Measurements from ENCODE around the gene KCTD1. TPM values are rescaled to one million over a fixed set of nuclear protein-coding genes. Genes with fewer than 3 reads are reported as not detected.

The KCTD1 gene
- total RNA-seq, 3 donors from 2014 or later (not counting 1 experiment from before 2014, with no cell fraction given): 3.8 to 5.8 (median 5.7) TPM

- no peak overlapping the region for H3K4me3 Mint-ChIP-seq
- H3K9me3 Mint-ChIP-seq: no peaks in the 10 kb centered on the region
- intact Hi-C loops (cut with micrococcal nuclease): no loop called here
- TF ChIP-seq CTCF (IDR thresholded peaks at IDR 0.05): no peak
- no peak overlapping the region for H3K27ac ChIP-seq (ENCODE audit: low read length)
- no peak for DNase-seq
- H3K4me1 ChIP-seq (ENCODE audit: control insufficient read depth, insufficient read depth, low read length): no peaks in the 10 kb centered on the region
- H3K4me3 ChIP-seq (ENCODE audit: low read length): no peak overlapping the region
- peaks cover 0 to 6% of the 10 kb centered on the region in 2 donors for H3K4me1 Mint-ChIP-seq
- no peak overlapping the region for H3K27ac Mint-ChIP-seq
- H3K27me3 ChIP-seq (ENCODE audit: control insufficient read depth, insufficient read depth, low read length): no peaks in the 10 kb centered on the region
- H3K36me3 ChIP-seq (ENCODE audit: control insufficient read depth, insufficient read depth, low read length): no peaks in the 10 kb centered on the region
- no peaks in the 10 kb centered on the region for H3K9me3 ChIP-seq (ENCODE audit: control insufficient read depth, insufficient read depth, low read length)
- H3K36me3 Mint-ChIP-seq: no peaks in the 10 kb centered on the region
- H3K27me3 Mint-ChIP-seq (ENCODE audit: low read depth in 2 of 2): no peaks in the 10 kb centered on the region
- no peak for ATAC-seq
- 100% methylated on average over 1 of the region's 4 CpGs for WGBS (ENCODE audit: insufficient coverage)
These were observed 11.7 kb downstream of the KCTD1 start for GRCh38 chr18:26536664-26537063.

- H3K36me3 Mint-ChIP-seq: no peaks in the 10 kb centered on the region
- WGBS (ENCODE audit: insufficient coverage): 63% methylated on average over 1 of the region's 1 CpG
These were observed 12.3 kb downstream of the KCTD1 start for GRCh38 chr18:26536032-26536431.

GRCh38 chr18:26535630-26536029 is 12.7 kb downstream of the KCTD1 start:
- no peak overlapping the region for H3K27ac Mint-ChIP-seq
- H3K36me3 ChIP-seq (ENCODE audit: control insufficient read depth, insufficient read depth, low read length): no peaks in the 10 kb centered on the region
- intact Hi-C loops (cut with micrococcal nuclease): no loop called here
- no peaks in the 10 kb centered on the region for H3K9me3 Mint-ChIP-seq
- H3K27ac ChIP-seq (ENCODE audit: low read length): no peak overlapping the region
- no peaks in the 10 kb centered on the region for H3K27me3 Mint-ChIP-seq (ENCODE audit: low read depth in 2 of 2)
- H3K4me1 ChIP-seq (ENCODE audit: control insufficient read depth, insufficient read depth, low read length): no peaks in the 10 kb centered on the region
- H3K4me3 ChIP-seq (ENCODE audit: low read length): no peak overlapping the region
- TF ChIP-seq CTCF (IDR thresholded peaks at IDR 0.05): no peak
- H3K27me3 ChIP-seq (ENCODE audit: control insufficient read depth, insufficient read depth, low read length): no peaks in the 10 kb centered on the region
- no peaks in the 10 kb centered on the region for H3K36me3 Mint-ChIP-seq
- no peak for ATAC-seq
- no peaks in the 10 kb centered on the region for H3K9me3 ChIP-seq (ENCODE audit: control insufficient read depth, insufficient read depth, low read length)
- peaks cover 0 to 6% of the 10 kb centered on the region in 2 donors for H3K4me1 Mint-ChIP-seq
- no peak for DNase-seq
- H3K4me3 Mint-ChIP-seq: no peak overlapping the region

More at GRCh38 chr18:26536032-26536431, 12.3 kb downstream of the KCTD1 start:
- H3K27me3 ChIP-seq (ENCODE audit: control insufficient read depth, insufficient read depth, low read length): no peaks in the 10 kb centered on the region
- DNase-seq: no peak
- H3K4me3 ChIP-seq (ENCODE audit: low read length): no peak overlapping the region
- Mint-ChIP-seq H3K27me3 (ENCODE audit: low read depth in 2 of 2) (no peaks in the 10 kb centered on the region), H3K4me1 (peaks cover 0 to 6% of the 10 kb centered on the region in 2 donors), H3K27ac (no peak overlapping the region), H3K4me3 (no peak overlapping the region), H3K9me3 (no peaks in the 10 kb centered on the region)
- ATAC-seq: no peak
- intact Hi-C loops (cut with micrococcal nuclease): no loop called here
- H3K36me3 ChIP-seq (ENCODE audit: control insufficient read depth, insufficient read depth, low read length): no peaks in the 10 kb centered on the region
- TF ChIP-seq CTCF (IDR thresholded peaks at IDR 0.05): no peak
- no peaks in the 10 kb centered on the region for H3K9me3 ChIP-seq (ENCODE audit: control insufficient read depth, insufficient read depth, low read length)
- H3K27ac ChIP-seq (ENCODE audit: low read length): no peak overlapping the region
- H3K4me1 ChIP-seq (ENCODE audit: control insufficient read depth, insufficient read depth, low read length): no peaks in the 10 kb centered on the region
